Endothelial cell of umbilical vein (primary cell): ENCODE measurements around the gene DNASE2.

Source experiments
- CTCF ChIP-seq, 2 donors: IDR thresholded peaks; 1 replicate in 1 of 2; 2 replicates in 1 of 2; pipeline ENCODE4 v1.5.1; 2011; ENCODE audit warnings: low read length in 2 of 2, mild to moderate bottlenecking in 2 of 2, moderate library complexity in 2 of 2, control low read depth in 1 of 2, inconsistent platforms in 1 of 2, low read depth in 1 of 2; ENCODE audit not compliant: insufficient read depth in 1 of 2; ENCODE audit errors: extremely low read depth in 1 of 2
- EZH2 ChIP-seq: IDR thresholded peaks from 2 replicates; pipeline ENCODE4 v1.6.1; 2012; ENCODE audit warnings: borderline replicate concordance, low read depth, mild to moderate bottlenecking, moderate library complexity, low read length, inconsistent platforms; ENCODE audit not compliant: severe bottlenecking
- FOS ChIP-seq: IDR thresholded peaks from 2 replicates; pipeline ENCODE4 v1.6.1; 2011; ENCODE audit warnings: mild to moderate bottlenecking, low read length, moderate library complexity, borderline replicate concordance; ENCODE audit not compliant: insufficient read depth
- GATA2 ChIP-seq: IDR thresholded peaks from 2 replicates; pipeline ENCODE4 v1.7.0; 2011; ENCODE audit warnings: low read depth, mild to moderate bottlenecking, moderate library complexity, mixed read lengths, low read length; ENCODE audit not compliant: insufficient read length, insufficient read depth
- JUN ChIP-seq: IDR thresholded peaks from 2 replicates; pipeline ENCODE4 v1.6.1; 2011; ENCODE audit warnings: borderline replicate concordance, low read depth; ENCODE audit not compliant: insufficient read length, insufficient read depth
- MAX ChIP-seq: IDR thresholded peaks from 2 replicates; pipeline ENCODE4 v1.6.1; 2011; ENCODE audit not compliant: insufficient read depth, insufficient read length
- MYC ChIP-seq: IDR thresholded peaks from one replicate; pipeline ENCODE4 v1.6.1; 2011; ENCODE audit warnings: mild to moderate bottlenecking, low read depth, low read length
- POLR2A ChIP-seq: IDR thresholded peaks from 2 replicates; pipeline ENCODE4 v1.6.1; 2012; ENCODE audit warnings: low read depth, mild to moderate bottlenecking, control low read depth, low read length
- POLR2AphosphoS5 ChIP-seq: IDR thresholded peaks from 2 replicates; pipeline ENCODE4 v1.6.1; 2012; ENCODE audit warnings: low read depth, mild to moderate bottlenecking, control low read depth, low read length, moderate library complexity; ENCODE audit not compliant: insufficient read depth

- TF ChIP-seq CTCF (IDR thresholded peaks at IDR 0.05; ENCODE audit: extremely low read depth in 1 of 2, insufficient read depth in 1 of 2, low read depth in 1 of 2, low read length in 2 of 2) (no peak), POLR2AphosphoS5 (no peak), EZH2 (no peak), MYC (no peak), POLR2A (no peak), JUN (no peak), MAX (no peak), FOS (no peak), GATA2 (no peak)
These were observed 44.8 kb downstream of the DNASE2 start for GRCh38 chr19:12836529-12836863.
